SK-N-SH (cell line): ENCODE data around the gene KCNK15. TPM values are rescaled to one million over a fixed set of nuclear protein-coding genes. Genes with fewer than 3 reads are reported as not detected.

ENCODE experiments used
- CTCF ChIA-PET: fragments of 300-600, 350-600 bp; formaldehyde crosslinking; extraction: SDS; loops from one replicate; lab custom pipeline; 2021; lab: Yijun Ruan, JAX
- POLR2A ChIA-PET: fragments of 350-600 bp; sonication (Branson Sonifier 250); formaldehyde crosslinking; extraction: SDS; loops from one replicate; lab custom pipeline; 2020; ENCODE audit warnings: antibody characterized with exemption, inconsistent platforms; lab: Yijun Ruan, JAX
- DNase-seq: peaks from one replicate; pipeline ENCODE4 v3.0.0; 2012
- H2AFZ ChIP-seq: fragments of 200-600 bp; sonication (generic); 2 replicates; pipeline ENCODE4 v1.8.1; 2016; ENCODE audit warnings: antibody characterized with exemption, mild to moderate bottlenecking, low read depth
- H3F3A ChIP-seq: fragments of 200-600 bp; sonication (generic); replicated peaks from 2 replicates; pipeline ENCODE3; 2016; ENCODE audit warnings: antibody characterized with exemption, mild to moderate bottlenecking; ENCODE audit not compliant: insufficient read depth
- H3K27ac ChIP-seq, 2 experiments: fragments of 200-500 bp in 1 of 2; fragments of 200-600 bp in 1 of 2; sonication (Bioruptor generic) in 1 of 2; sonication (generic), shearing (Covaris generic) in 1 of 2; 2 replicates each; pipeline versions ENCODE4 v1.5.1 to v1.6.1; 2014 to 2016; ENCODE audit warnings: low read depth in 2 of 2, inconsistent platforms in 1 of 2, low read length in 1 of 2, mild to moderate bottlenecking in 1 of 2, mixed read lengths in 1 of 2
- H3K27me3 ChIP-seq: fragments of 200-600 bp; sonication (generic), shearing (Covaris generic); 2 replicates; pipeline ENCODE4 v1.6.1; 2016; ENCODE audit warnings: mixed run types; ENCODE audit not compliant: insufficient read depth
- H3K36me3 ChIP-seq, 2 experiments: fragments of 200-500 bp in 1 of 2; fragments of 200-600 bp in 1 of 2; sonication (Bioruptor generic) in 1 of 2; sonication (generic) in 1 of 2; replicated peaks in 1 of 2; 2 replicates each; pipeline versions ENCODE3 to v1.5.1; 2014 to 2016; ENCODE audit warnings: low read length in 1 of 2, mild to moderate bottlenecking in 1 of 2; ENCODE audit not compliant: insufficient read depth in 2 of 2, control insufficient read depth in 1 of 2
- H3K4me1 ChIP-seq, 2 experiments: fragments of 200-500 bp in 1 of 2; fragments of 200-600 bp in 1 of 2; sonication (Bioruptor generic) in 1 of 2; sonication (generic), shearing (Covaris generic) in 1 of 2; 2 replicates each; pipeline versions ENCODE4 v1.5.1 to v1.6.1; 2014 to 2016; ENCODE audit warnings: low read depth in 1 of 2, low read length in 1 of 2, mixed run types in 1 of 2; ENCODE audit not compliant: insufficient read depth in 2 of 2, control insufficient read depth in 1 of 2
- H3K4me2 ChIP-seq: fragments of 200-600 bp; sonication (generic), shearing (Covaris generic); 2 replicates; pipeline ENCODE4 v1.6.1; 2017; ENCODE audit warnings: mixed run types
- H3K4me3 ChIP-seq, 2 experiments: fragments of 200-500 bp in 1 of 2; fragments of 200-600 bp in 1 of 2; sonication (Bioruptor generic) in 1 of 2; sonication (generic), shearing (Covaris generic) in 1 of 2; 2 replicates each; pipeline versions ENCODE4 v1.5.1 to v1.8.1; 2014 to 2016; ENCODE audit warnings: low read depth in 2 of 2, inconsistent platforms in 1 of 2, low read length in 1 of 2, mild to moderate bottlenecking in 1 of 2, mixed read lengths in 1 of 2, moderate library complexity in 1 of 2
- H3K79me2 ChIP-seq: fragments of 200-600 bp; sonication (generic); 2 replicates; pipeline ENCODE4 v1.8.1; 2017; ENCODE audit warnings: mild to moderate bottlenecking; ENCODE audit not compliant: insufficient read depth
- H3K9ac ChIP-seq: fragments of 200-600 bp; sonication (generic); 2 replicates; pipeline ENCODE4 v1.6.1; 2017; ENCODE audit warnings: mixed run types
- H3K9me2 ChIP-seq: fragments of 200-600 bp; sonication (generic); 2 replicates; pipeline ENCODE4 v1.6.1; 2017; ENCODE audit warnings: mixed run types
- H3K9me3 ChIP-seq: fragments of 200-600 bp; sonication (generic); 2 replicates; pipeline ENCODE4 v1.6.1; 2017; ENCODE audit warnings: mixed run types, mild to moderate bottlenecking, moderate library complexity
- H4K20me1 ChIP-seq: fragments of 200-600 bp; sonication (generic); 2 replicates; pipeline ENCODE4 v1.6.1; 2017; ENCODE audit warnings: mild to moderate bottlenecking, mixed run types; ENCODE audit not compliant: insufficient read depth
- CHD2 ChIP-seq: fragments of 150-350 bp; IDR thresholded peaks from 2 replicates; pipeline ENCODE4 v1.6.1; 2018; ENCODE audit warnings: low read length; ENCODE audit not compliant: partially characterized antibody
- CTCF ChIP-seq: fragments of 200-600 bp; sonication (generic); IDR thresholded peaks from 2 replicates; pipeline ENCODE4 v1.6.1; 2017; ENCODE audit warnings: antibody characterized with exemption, mild to moderate bottlenecking, moderate library complexity
- EP300 ChIP-seq, 2 experiments: IDR thresholded peaks; 2 replicates each; pipeline versions ENCODE4 v1.4.0 to v1.6.1; 2012; ENCODE audit warnings: borderline replicate concordance in 1 of 2, low read depth in 1 of 2, low read length in 1 of 2
- JUND ChIP-seq: IDR thresholded peaks from 2 replicates; pipeline ENCODE4 v1.4.0; 2012
- MAX ChIP-seq: IDR thresholded peaks from 2 replicates; pipeline ENCODE4 v1.4.0; 2012; ENCODE audit warnings: low read depth
- NFIC ChIP-seq: IDR thresholded peaks from 2 replicates; pipeline ENCODE4 v1.4.0; 2012; ENCODE audit warnings: borderline replicate concordance
- RFX5 ChIP-seq: IDR thresholded peaks from 2 replicates; pipeline ENCODE4 v1.6.1; 2012; ENCODE audit warnings: mild to moderate bottlenecking, improper control_type of control experiment, low read length
- SIN3A ChIP-seq: IDR thresholded peaks from 2 replicates; pipeline ENCODE4 v1.6.1; 2012; ENCODE audit warnings: low read depth, mild to moderate bottlenecking, low read length, moderate library complexity, borderline replicate concordance
- SMC3 ChIP-seq: IDR thresholded peaks from 2 replicates; pipeline ENCODE4 v1.6.1; 2012; ENCODE audit warnings: low read depth, low read length, improper control_type of control experiment
- YY1 ChIP-seq: IDR thresholded peaks from 2 replicates; pipeline ENCODE4 v1.4.0; 2012; ENCODE audit warnings: low read depth, mild to moderate bottlenecking
- ZBTB33 ChIP-seq: IDR thresholded peaks from 2 replicates; pipeline ENCODE4 v1.4.0; 2012; ENCODE audit warnings: low read depth, borderline replicate concordance
- WGBS: methylation state at CpG from one replicate; pipeline ENCODE4 v1.1.6; 2017; ENCODE audit warnings: low lambda C conversion rate; 5-methylcytosine and 5-hydroxymethylcytosine counted together
- polyA plus RNA-seq, 3 experiments: library from polyadenylated mRNA; depleted of rRNA; stranded (reverse); fragments of >200 nt; gene quantifications; 2 replicates each; pipeline ENCODE4 v1.2.3, GENCODE V29; 2012

KCNK15 gene
- polyA plus RNA-seq, 1 of the 3 experiments (the other 2 are of a cell fraction): 0.02 TPM

GRCh38 chr20:44788706-44789456 lies 43.2 kb downstream of the KCNK15 start:
- H3K79me2 ChIP-seq: no peaks in the 10 kb centered on the region
- H4K20me1 ChIP-seq: no peaks in the 10 kb centered on the region
- no peaks in the 10 kb centered on the region for H3K9me2 ChIP-seq
- no peak overlapping the region for H2AFZ ChIP-seq
- H3K4me2 ChIP-seq: no peak overlapping the region
- DNase-seq: no peak
- H3K9ac ChIP-seq: no peak overlapping the region
- no peaks in the 10 kb centered on the region for H3K9me3 ChIP-seq
- H3K27ac ChIP-seq: no peak overlapping the region
- 77% methylated on average over 10 of the region's 10 CpGs for WGBS
- no peaks in the 10 kb centered on the region for H3K27me3 ChIP-seq
- peaks cover 0 to 14% of the 10 kb centered on the region in 2 experiments; a peak in 1 of 4 replicates for H3K4me1 ChIP-seq
- CTCF ChIA-PET: interaction anchor here (1.1 to 7.6 kb wide), 8 partner anchors 11 to 86 kb away, joined by 3 to 62 read pairs (median 5); partner anchors contain the start of gene KCNK15
- TF ChIP-seq CHD2 (no peak), NFIC (no peak), EP300 (IDR thresholded peaks at IDR 0.05; ENCODE audit: borderline replicate concordance in 1 of 2, low read depth in 1 of 2, low read length in 1 of 2) (no peak), MAX (no peak), ZBTB33 (no peak), RFX5 (no peak), SMC3 (no peak), YY1 (no peak), CTCF (no peak), SIN3A (no peak), JUND (no peak)
- H3K36me3 ChIP-seq: no peaks in the 10 kb centered on the region
- H3F3A ChIP-seq: no peaks in the 10 kb centered on the region
- POLR2A ChIA-PET: no interaction called here
- H3K4me3 ChIP-seq: no peak overlapping the region
